Measurements from ENCODE around the gene LRP10.
"Not testable (repeated sequence)": the region's sequence is repeated elsewhere in the genome, so short reads cannot be mapped to it uniquely, and the experiment has no call there.

Gene LRP10

DNA sequence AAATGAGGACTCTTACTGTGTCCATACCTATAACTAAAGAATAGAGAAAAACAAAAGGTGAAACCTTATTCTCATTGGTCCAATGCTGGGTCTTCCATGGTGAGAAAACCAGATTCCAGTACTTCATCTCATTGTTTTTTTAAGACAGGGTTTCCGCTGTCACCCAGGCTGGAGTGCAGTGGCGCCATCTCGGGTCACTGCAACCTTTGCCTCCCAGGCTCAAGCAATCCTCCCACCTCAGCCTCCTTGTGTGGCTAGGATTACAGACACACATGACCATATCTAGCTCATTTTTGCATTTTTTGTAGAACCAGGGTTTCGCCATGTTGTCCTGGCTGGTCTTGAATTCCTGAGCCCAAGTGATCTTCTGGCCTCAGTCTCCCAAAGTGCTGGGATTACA lies 34.1 kb downstream of the LRP10 start:
- no peak overlapping the region for H3K4me3 ChIP-seq (ENCODE audit: low read length)
- DNase-seq (ENCODE audit: low read depth, low spot score) = no peak

- no peak overlapping the region for H3K4me3 ChIP-seq (ENCODE audit: low read length)
- DNase-seq (ENCODE audit: low read depth, low spot score) = no peak
Measured at GRCh38 chr14:22906073-22906472, 34.5 kb downstream of the LRP10 start.

DNA sequence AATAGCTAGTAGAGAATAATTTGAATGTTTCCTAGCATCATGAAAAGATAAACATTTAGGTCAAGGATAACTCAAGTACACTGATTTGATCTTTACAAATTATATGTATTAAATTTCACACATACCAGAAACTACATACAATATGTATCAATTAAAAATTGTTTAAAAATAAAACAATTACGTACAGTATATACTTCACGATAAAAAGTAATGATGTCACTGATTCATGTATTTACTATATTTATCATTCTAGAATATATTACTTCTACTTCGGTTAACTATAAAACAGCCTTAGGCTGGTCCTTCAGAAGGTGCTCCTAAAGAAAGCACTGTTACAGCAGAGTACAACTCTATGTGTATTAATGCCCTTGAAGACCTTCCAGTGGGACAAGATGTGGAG lies 35.9 kb downstream of the LRP10 start:
- H3K4me3 ChIP-seq (ENCODE audit: low read length) = no peak overlapping the region
- no peak for DNase-seq (ENCODE audit: low read depth, low spot score)

DNA sequence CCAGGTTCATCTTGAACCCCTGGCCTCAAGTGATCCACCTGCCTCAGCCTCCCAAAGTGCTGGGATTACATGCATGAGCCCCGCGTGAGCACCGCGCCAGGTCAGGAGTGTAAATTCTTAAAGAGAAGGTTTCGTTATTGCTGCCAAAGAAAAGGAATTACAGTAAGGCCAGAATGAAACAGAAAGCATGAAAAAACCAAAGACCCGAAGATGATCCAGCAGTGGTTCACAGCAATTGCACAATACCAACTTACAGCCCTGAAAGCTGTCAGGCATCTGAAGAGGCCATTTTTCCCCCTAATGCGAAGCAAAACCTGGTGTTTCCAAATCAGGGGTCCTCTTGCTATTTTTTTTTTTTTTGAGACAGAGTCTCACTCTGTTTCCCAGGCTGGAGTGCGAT lies 37.1 kb downstream of the LRP10 start:
- DNase-seq (ENCODE audit: low read depth, low spot score) = no peak
- no peak overlapping the region for H3K4me3 ChIP-seq (ENCODE audit: low read length)

GRCh38 chr14:22910916-22911315 lies 39.4 kb downstream of the LRP10 start:
- no peak for DNase-seq (ENCODE audit: low read depth, low spot score)
- H3K4me3 ChIP-seq (ENCODE audit: low read length) = no peak overlapping the region

- not testable (repeated sequence) for DNase-seq (ENCODE audit: low read depth, low spot score)
Measured at GRCh38 chr14:22914836-22915235, 43.3 kb downstream of the LRP10 start.

DNA sequence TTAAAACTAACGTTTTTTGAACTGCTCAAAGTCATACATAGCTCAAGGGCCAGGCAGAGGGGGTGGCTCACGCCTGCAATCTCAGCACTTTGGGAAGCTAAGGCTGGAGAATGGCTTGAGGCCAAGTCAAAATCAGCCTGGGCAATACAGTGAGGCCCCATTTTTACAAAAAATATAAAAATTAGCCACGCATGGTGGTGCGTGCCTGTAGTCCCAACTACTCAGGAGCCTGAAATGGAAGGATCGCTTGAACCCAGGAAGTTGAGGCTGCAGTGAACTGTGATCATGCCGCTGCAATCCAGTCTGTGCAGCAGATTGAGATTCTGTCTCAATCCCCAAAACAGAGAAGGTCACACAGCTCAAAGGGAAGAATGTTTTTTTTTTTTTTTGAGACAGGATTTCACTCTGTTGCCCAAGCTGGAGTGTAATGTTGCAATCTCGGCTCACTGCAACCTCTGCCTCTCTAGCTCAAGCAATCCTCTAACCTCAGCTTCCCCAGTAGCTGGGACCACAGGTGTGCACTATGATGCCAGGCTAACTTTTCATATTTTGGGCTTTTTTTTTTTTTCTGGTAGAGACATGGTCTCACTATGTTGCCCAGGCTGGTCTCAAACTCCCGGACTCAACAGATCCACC lies 44.5 kb downstream of the LRP10 start:
- no peak for DNase-seq (ENCODE audit: low read depth, low spot score)

More at GRCh38 chr14:22914836-22915235, 43.3 kb downstream of the LRP10 start:
- not testable (repeated sequence) for H3K4me3 ChIP-seq (ENCODE audit: low read length)

DNA sequence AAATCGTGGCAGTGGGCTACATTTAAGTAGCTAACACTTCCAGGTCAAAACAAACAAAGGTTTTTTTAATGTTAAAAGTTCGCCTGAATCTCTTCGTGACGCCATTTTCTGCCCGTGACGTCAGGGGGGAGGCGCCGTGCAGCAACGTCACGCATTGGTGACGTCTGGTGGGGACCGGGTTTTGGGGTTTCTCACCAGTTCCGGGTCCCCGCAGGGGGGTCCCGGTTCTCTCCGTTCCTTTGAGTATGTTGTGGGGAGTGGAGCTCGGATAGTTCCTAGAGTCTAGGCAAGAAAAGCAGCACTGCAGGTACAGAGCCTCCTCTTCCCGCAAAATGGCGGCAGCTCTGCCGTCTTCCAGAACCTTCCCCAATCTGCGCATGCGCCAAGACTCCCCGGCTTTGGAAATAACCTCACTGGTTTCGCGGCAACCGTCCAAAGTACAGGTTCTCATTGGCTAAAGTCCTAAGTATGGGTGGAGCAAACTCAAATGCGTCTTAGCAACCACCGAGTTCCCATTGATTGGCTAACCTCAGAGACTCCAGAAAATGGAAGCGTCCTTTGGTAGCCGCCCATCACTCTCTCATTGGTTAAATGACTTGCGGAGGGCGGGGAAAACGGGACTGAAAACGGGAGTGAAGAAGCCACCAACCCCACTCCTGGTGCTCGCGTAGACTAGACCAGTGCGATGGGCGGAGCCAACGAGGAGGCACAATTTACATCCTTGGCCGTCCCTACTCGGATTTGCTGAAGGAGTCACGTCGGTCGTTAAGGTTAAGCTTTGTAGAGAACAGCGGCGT lies 47.5 kb downstream of the LRP10 start, which contains the start of gene RBM23:
RBM23 (minus strand) TSS at position 346 of the 797 bp plus-strand sequence.
- peak within 1 kb of the TSS; percentile 99 for H3K4me3 ChIP-seq (ENCODE audit: low read length)
- DNase-seq (ENCODE audit: low read depth, low spot score) = peak; percentile 100

More for the DNA sequence above, 44.5 kb downstream of the LRP10 start:
- H3K4me3 ChIP-seq (ENCODE audit: low read length) = no peak overlapping the region

DNA sequence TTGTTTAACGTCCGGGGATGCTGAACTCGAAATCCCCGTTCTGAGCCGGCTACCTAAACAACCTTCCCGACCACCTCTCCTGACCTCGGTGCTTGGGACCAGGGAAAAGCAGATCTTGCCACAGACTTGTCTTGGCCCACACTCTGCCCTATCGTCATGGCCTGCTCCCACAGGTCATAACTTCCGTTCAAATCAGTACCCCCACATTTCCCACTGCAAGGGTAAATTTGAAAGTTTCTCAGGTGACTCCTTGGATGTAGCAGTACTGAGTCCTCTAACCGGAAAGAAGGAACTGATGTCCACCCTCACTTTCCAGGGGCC lies 48.0 kb downstream of the LRP10 start:
- H3K4me3 ChIP-seq (ENCODE audit: low read length) = peak overlapping the region; percentile 51
- DNase-seq (ENCODE audit: low read depth, low spot score) = no peak

DNA sequence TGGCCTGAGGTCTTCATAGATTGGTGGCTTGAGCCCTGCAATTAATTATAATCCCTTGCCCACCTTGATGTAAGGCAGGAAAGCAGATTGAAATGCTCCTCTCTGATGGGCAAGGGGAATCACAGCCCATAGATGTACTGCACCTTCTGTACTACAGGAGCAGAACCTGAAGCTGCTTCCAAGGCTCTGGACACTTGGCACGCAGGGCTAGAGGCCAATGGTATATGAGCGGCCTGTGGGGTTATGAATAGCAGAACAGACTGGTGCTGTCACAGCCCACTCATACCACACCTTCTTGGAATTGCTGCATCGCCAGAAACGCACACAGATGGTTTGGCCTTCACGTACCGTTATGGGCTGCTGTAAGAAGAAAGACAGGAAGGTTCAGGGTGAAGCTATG lies 49.2 kb downstream of the LRP10 start:
- H3K4me3 ChIP-seq (ENCODE audit: low read length) = no peak overlapping the region
- DNase-seq (ENCODE audit: low read depth, low spot score) = no peak

GRCh38 chr14:22922294-22922693 lies 50.8 kb downstream of the LRP10 start:
- no peak for DNase-seq (ENCODE audit: low read depth, low spot score)
- no peak overlapping the region for H3K4me3 ChIP-seq (ENCODE audit: low read length)

DNA sequence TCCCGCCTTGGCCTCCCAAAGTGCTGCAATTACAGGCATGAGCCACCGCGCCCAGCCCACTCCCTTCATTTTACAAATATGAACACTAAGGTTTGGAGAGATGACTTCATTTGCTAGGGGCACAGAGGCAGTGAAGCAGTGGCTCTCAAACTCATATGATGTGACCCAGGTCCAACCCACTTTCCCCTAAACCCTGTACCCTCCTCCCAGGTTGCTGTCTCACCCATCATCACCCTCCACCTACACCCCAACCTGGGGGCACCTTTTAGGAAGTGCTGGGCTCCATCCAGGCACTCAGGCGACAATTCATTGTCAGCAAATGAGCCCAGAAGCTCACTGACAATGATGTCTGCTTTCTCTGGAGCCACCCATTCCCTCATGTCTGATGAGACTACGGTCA lies 52.2 kb downstream of the LRP10 start:
- DNase-seq (ENCODE audit: low read depth, low spot score) = no peak
- no peak overlapping the region for H3K4me3 ChIP-seq (ENCODE audit: low read length)

DNA sequence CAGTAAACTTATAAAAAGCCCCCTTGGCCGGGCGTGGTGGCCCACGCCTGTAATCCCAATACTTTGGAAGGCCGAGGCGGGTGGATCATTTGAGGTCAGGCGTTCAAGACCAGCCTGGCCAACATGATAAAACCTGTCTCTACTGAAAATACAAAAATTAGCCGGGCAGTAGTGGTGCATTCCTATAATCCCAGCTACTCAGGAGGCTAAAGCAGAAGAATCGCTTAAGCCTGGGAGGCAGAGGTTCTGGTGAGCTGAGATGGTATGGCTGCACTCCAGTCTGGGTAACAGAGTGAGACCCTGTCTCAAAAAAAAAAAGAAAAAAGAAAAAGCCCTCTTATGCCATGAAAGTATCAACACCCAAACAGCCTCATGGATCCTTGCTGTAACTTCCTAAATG lies 54.0 kb downstream of the LRP10 start:
- no peak for DNase-seq (ENCODE audit: low read depth, low spot score)

DNA sequence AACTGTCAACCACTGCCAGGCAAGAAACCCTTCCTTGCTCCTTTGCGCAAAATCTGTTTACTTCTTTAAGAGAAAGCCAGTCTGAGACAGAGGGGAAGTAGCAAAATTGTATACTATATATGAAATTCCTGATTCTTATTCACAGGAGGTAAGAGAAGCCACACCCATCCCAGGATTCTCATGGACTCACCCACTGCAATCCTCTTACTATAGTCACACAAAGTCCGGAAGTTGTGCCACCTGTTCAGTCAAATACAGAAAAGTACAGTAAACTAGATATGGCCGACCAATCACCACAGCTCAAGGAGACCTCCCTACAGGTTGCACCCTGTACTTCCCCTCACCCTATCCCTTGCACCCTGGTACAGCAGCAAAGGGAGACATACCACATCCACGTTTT lies 54.8 kb downstream of the LRP10 start:
- no peak overlapping the region for H3K4me3 ChIP-seq (ENCODE audit: low read length)
- DNase-seq (ENCODE audit: low read depth, low spot score) = no peak

More for the DNA sequence above, 54.0 kb downstream of the LRP10 start:
- no peak overlapping the region for H3K4me3 ChIP-seq (ENCODE audit: low read length)

- DNase-seq (ENCODE audit: low read depth, low spot score) = no peak
- H3K4me3 ChIP-seq (ENCODE audit: low read length) = peak overlapping the region; percentile 100
Measured at GRCh38 chr14:22928237-22929103, 56.9 kb downstream of the LRP10 start.

GRCh38 chr14:22929104-22929960 lies 57.8 kb downstream of the LRP10 start, which contains the start of gene PRMT5:
Gene PRMT5 (minus strand): TSS chr14:22929376. CDS start chr14:22929361, 15 bp downstream.
- DNase-seq (ENCODE audit: low read depth, low spot score) = peak; percentile 100
- peak within 1 kb of the TSS; percentile 100 for H3K4me3 ChIP-seq (ENCODE audit: low read length)

DNA sequence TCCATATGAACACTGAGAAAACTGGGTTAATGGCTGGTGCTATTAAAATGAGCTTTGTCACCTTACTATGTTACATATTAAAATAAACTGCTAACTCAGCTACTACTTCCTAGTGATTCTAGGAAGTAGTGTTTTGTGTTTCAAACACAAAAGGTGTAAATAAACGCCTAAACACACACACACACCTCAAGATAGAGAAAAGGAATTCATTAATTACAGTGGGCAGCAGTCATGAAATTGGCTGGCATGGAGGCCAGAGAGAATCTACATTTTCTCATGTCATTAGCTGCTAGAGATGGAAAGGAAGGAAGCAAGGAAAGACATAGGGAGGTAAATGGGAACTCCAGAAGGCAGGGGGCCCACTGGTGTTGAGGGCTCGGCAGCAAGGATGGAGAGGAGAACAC lies 58.4 kb downstream of the LRP10 start:
- no peak for DNase-seq (ENCODE audit: low read depth, low spot score)
- peak overlapping the region; percentile 100 for H3K4me3 ChIP-seq (ENCODE audit: low read length)

All from Jurkat, Clone E6-1 (cell line).